CD4-positive, alpha-beta T cell treated with Interleukin-15 for 4 hours (primary cell): ENCODE measurements around the gene CPTP.

Experiments
- DNase-seq: peaks from one replicate; pipeline ENCODE4 v3.0.0-alpha.2; 2020; ENCODE audit warnings: low spot score

Gene CPTP

GRCh38 chr1:1336446-1336845, 11.8 kb downstream of the CPTP start:
- DNase-seq, result no peak

GRCh38 chr1:1336931-1337792, 12.6 kb downstream of the CPTP start:
- DNase-seq, result no peak

- no peak for DNase-seq
These were observed 13.2 kb downstream of the CPTP start for GRCh38 chr1:1337793-1338147.

- DNase-seq, result no peak
These were observed 13.7 kb downstream of the CPTP start for GRCh38 chr1:1338278-1338677.

GRCh38 chr1:1340185-1340584, 15.6 kb downstream of the CPTP start:
- DNase-seq, result no peak

- DNase-seq, result no peak
These were observed 16.4 kb downstream of the CPTP start for GRCh38 chr1:1340791-1341548.

- DNase-seq, result no peak
These were observed 17.0 kb downstream of the CPTP start for GRCh38 chr1:1341549-1342021.

GRCh38 chr1:1342061-1342562, 17.5 kb downstream of the CPTP start:
- no peak for DNase-seq

- DNase-seq, result no peak
These were observed 18.0 kb downstream of the CPTP start for GRCh38 chr1:1342584-1343115.

- DNase-seq, result no peak
These were observed 19.3 kb downstream of the CPTP start for GRCh38 chr1:1343811-1344421.

- peak; percentile 70 for DNase-seq
These were observed 20.2 kb downstream of the CPTP start for GRCh38 chr1:1344655-1345361.

- no peak for DNase-seq
These were observed 20.8 kb downstream of the CPTP start for GRCh38 chr1:1345384-1345783.

GRCh38 chr1:1345860-1346500, 21.4 kb downstream of the CPTP start:
- DNase-seq, result no peak

GRCh38 chr1:1346501-1346890, 21.9 kb downstream of the CPTP start:
- DNase-seq, result no peak

GRCh38 chr1:1347026-1347595, 22.5 kb downstream of the CPTP start:
- no peak for DNase-seq

- no peak for DNase-seq
These were observed 23.2 kb downstream of the CPTP start for GRCh38 chr1:1347663-1348419.

- no peak for DNase-seq
These were observed 24.0 kb downstream of the CPTP start for GRCh38 chr1:1348420-1349255.

- DNase-seq, result peak; percentile 67
These were observed 24.8 kb downstream of the CPTP start, which contains the start of gene DVL1 for GRCh38 chr1:1349256-1350012. DVL1 (minus strand) TSS chr1:1349418; CDS start chr1:1349065, 353 bp downstream.
